ENCODE results near the gene VPS37B.
"Not testable (repeated sequence)": the region's sequence is repeated elsewhere in the genome, so short reads cannot be mapped to it uniquely, and the experiment has no call there.

DNA sequence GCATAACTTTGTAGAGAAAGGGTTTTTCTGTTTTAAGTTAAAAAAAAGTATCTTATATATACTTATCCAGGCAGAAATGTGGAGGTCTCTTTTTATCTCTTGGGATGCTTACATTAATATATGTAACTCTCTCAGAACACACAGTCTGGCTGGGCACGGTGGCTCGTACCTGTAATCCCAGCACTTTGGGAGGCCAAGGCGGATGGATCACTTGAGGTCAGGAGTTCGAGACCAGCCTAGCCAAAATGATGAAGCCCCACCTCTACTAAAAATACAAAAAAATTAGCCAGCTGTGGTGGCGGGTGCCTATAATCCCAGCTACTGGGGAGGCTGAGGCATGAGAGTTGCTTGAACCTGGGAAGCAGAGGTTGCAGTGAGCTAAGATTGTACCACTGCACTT lies 19.6 kb downstream of the VPS37B start:
- TF ChIP-seq CTCF (IDR thresholded peaks at IDR 0.05); EP300 (IDR thresholded peaks at IDR 0.05; ENCODE audit: borderline replicate concordance in 1 of 2, low read depth in 1 of 2, low read length in 1 of 2); USF2 (IDR thresholded peaks at IDR 0.05; ENCODE audit: borderline replicate concordance, low read depth, low read length); REST (IDR thresholded peaks at IDR 0.05; ENCODE audit: low read depth, low read length); EZH2phosphoT487 (IDR thresholded peaks at IDR 0.05; ENCODE audit: borderline replicate concordance, low read depth): not testable (repeated sequence)

All from SK-N-SH (cell line).